Stimulated activated CD8-positive, alpha-beta memory T cell treated with anti-CD3 and anti-CD28 coated beads, Interleukin-12 subunit alpha, Interleukin-12 subunit beta, amount 100 ng/mL, for 1 hour (primary cell): ENCODE data around the gene TNFRSF18.
A peak's percentile ranks its signal among the peaks of the same experiment; 100 is the strongest.

ENCODE experiments used
- DNase-seq: peaks from one replicate; pipeline ENCODE4 v3.0.0-alpha.2; 2020; ENCODE audit warnings: low read depth

TNFRSF18 gene

GRCh38 chr1:1240348-1240732, 33.9 kb upstream of the TNFRSF18 start:
- no peak for DNase-seq

GRCh38 chr1:1239614-1240347, 33.4 kb upstream of the TNFRSF18 start:
- no peak for DNase-seq

DNA sequence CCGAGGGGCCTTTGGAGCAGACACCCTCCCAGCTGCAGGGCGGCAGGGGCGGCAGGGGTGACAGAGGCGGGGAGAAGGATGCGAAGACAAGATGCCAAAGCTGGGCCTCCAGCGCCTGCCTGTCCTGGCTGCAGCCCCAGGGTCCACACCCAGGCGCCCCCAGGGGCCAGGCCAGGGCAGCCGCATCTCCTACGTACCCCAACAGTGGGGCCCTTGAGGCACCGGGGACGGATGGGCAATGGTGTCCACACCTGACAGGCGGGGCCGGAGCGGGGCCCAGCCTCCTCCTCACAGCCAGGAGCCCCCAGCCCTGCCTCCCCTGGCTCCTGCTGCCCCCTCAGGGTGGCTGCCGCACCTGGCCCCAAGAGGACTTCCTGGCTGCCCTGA, 32.8 kb upstream of the TNFRSF18 start:
- DNase-seq: no peak

- DNase-seq: no peak
Measured at GRCh38 chr1:1238702-1239178, 32.3 kb upstream of the TNFRSF18 start.

DNA sequence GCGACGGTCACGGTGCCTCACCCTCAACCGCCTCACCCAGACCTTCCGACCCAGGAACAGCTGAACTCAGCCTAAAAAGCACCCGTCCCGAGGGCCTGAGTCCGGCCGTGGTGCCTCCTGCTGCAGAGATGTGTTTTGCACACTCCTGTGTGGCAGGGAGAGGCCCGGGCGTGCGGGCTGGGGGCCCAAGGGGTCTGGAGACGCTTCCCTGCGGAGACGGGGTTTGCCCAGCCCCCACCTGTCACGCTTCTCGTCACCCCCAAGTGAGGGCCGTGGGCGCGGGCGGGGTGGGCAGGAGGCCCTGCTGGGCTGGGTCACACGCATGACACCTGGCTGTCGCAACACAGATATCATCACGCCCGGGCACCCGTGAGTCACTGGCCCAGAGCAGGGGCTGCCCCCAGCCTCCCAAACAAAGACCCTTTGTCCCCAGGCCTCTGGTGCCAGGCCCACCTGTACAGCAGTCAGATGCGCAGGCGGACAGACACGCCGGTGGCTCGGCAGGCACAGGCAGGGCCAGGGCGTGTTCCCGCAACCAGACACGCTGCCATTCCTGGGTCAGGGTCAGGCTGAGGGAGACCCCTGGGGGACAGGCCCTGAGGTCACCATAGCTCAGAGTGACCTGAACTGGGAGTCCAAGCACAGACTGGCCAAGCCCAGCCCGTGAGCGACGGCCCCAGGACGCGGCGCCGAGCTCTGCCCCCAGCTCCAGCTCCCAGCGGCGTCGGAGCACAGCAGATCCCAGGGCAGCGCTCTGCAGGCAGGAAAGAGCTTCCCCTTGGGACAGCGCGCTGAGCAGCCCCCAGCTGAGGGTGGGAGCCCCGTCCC, 31.7 kb upstream of the TNFRSF18 start:
- no peak for DNase-seq

GRCh38 chr1:1236945-1237873, 30.8 kb upstream of the TNFRSF18 start:
- no peak for DNase-seq

GRCh38 chr1:1236176-1236763, 29.9 kb upstream of the TNFRSF18 start:
- no peak for DNase-seq

- no peak for DNase-seq
Measured at GRCh38 chr1:1235016-1235744, 28.8 kb upstream of the TNFRSF18 start.

- no peak for DNase-seq
Measured at GRCh38 chr1:1234180-1234808, 27.9 kb upstream of the TNFRSF18 start.

GRCh38 chr1:1233567-1233892, 27.1 kb upstream of the TNFRSF18 start:
- DNase-seq: no peak

DNA sequence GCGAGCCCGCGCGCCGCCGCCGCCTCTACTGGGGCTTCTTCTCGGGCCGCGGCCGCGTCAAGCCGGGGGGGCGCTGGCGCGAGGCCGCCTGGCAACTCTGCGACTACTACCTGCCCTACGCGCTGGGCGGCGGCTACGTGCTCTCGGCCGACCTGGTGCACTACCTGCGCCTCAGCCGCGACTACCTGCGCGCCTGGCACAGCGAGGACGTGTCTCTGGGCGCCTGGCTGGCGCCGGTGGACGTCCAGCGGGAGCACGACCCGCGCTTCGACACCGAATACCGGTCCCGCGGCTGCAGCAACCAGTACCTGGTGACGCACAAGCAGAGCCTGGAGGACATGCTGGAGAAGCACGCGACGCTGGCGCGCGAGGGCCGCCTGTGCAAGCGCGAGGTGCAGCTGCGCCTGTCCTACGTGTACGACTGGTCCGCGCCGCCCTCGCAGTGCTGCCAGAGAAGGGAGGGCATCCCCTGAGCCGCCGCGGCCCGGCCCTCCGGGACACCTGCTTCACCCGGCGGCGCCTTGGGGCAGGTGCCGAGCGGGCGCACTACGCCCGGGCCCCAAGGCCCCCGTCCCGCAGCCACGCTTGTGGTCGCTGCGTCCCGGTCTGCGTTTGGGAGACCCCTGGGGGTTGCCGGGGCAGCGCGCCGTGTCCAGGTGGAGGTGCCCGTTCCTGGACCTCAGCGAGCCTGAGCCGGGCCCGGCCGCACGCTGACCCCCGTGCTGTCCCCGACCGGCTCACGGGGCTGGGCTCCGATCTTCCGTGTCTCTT, 26.6 kb upstream of the TNFRSF18 start:
- no peak for DNase-seq

GRCh38 chr1:1232208-1232795, 25.9 kb upstream of the TNFRSF18 start, which contains the start of gene B3GALT6:
Gene B3GALT6 (plus strand): TSS chr1:1232237. CDS start chr1:1232279, 42 bp downstream.
- no peak for DNase-seq

DNA sequence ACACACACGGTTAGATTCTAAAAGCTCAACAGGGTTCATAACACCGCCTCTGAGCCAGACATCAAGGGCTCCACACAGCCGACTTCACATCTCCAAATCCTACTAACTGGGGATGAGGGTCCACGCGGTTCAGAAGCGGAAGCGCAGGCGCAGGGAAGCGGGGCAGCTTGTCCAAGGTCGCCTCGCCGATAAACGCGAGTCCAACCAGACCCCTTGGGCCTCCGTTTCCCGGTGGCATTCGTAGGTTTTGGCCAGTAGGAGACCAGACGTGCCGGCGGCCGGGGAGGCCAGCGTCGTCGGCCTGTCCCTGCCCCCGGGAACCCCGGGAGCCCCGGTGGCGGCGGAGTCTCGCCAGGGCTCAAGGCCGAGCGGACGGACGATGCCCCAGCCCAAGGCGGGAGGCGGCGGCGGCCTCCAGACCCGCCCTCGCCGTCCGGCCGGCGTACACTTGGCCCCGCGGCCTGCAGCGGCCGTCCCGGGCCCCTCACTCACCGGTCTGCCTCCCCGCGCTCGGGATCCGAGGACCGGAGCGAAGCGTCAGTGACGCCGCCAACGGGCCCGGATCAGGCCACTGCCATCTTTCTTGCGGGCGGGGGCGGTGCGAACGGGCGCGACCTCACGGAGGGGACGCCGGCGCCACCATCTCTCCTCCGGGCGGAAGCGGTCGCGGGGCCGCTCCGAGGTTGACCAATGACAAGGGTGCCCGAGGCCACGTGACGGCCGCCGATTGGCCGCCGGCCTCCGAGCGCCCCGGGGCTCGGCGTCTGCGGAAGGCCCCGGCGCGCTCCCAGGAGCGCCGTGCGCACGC, 25.2 kb upstream of the TNFRSF18 start, which contains the start of gene SDF4:
TSS of gene SDF4 (minus strand) at position 602 of the 808 bp plus-strand sequence. CDS start 3,229 bp downstream, outside the sequence.
- peak; percentile 95 for DNase-seq

- DNase-seq: no peak
Measured at GRCh38 chr1:1230656-1231399, 24.4 kb upstream of the TNFRSF18 start.

DNA sequence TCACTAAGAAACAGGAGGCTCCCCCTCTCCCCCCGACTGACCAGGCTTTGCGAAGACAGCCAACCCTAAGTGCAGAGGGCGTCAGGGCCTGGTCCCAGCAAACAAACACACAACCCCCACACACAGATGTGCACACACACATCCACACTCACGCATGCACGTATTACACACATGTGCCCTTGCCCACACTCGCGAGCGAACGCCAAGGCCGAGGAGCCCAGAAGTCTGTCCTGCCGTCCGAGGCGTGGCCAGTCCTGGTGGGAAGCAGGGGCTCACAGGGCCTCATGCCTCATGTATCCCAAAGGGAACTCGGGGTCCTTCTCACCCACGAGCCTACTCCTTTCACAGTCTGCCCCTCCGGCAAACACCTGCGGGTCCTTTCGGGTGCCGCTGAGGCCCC, 23.4 kb upstream of the TNFRSF18 start:
- DNase-seq: no peak

GRCh38 chr1:1228596-1229321, 22.4 kb upstream of the TNFRSF18 start:
- DNase-seq: no peak

DNA sequence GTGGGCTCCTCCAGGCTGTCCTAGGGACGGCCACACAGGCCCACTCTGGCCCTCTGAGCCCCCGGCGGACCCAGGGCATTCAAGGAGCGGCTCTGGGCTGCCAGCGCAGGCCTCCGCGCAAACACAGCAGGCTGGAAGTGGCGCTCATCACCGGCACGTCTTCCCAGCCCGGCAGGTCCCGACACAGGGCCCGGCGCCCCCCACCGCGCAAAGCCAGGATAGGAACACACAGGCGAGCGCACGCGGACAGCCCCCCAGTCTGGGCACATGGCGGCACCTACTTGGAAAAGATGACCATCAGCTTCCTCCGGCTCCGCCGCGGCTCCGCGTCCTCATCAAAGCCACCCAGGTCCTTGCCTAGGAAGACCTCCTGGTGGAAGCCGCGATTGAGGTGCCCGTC, 21.8 kb upstream of the TNFRSF18 start:
- DNase-seq: no peak
